Endothelial cell (in vitro differentiated cells): ENCODE data around the gene MEIS1. TPM values are rescaled to one million over a fixed set of nuclear protein-coding genes. Genes with fewer than 3 reads are reported as not detected.
"Not testable (repeated sequence)": the region's sequence is repeated elsewhere in the genome, so short reads cannot be mapped to it uniquely, and the experiment has no call there.

Experiments
- DNase-seq: peaks from one replicate; pipeline ENCODE4 v3.0.0; 2021; ENCODE audit warnings: low spot score
- H3K27ac Mint-ChIP-seq: one replicate; pipeline ENCODE4 v1.8.0; 2021; ENCODE audit warnings: mixed read lengths, inconsistent platforms; ENCODE audit not compliant: unreplicated experiment
- H3K27me3 Mint-ChIP-seq: one replicate; pipeline ENCODE4 v1.8.0; 2021; ENCODE audit warnings: mild to moderate bottlenecking, moderate library complexity, mixed read lengths, inconsistent platforms; ENCODE audit not compliant: unreplicated experiment
- H3K36me3 Mint-ChIP-seq: one replicate; pipeline ENCODE4 v1.8.0; 2021; ENCODE audit warnings: mild to moderate bottlenecking, low read depth, mixed read lengths, inconsistent platforms; ENCODE audit not compliant: unreplicated experiment
- H3K4me1 Mint-ChIP-seq: one replicate; pipeline ENCODE4 v1.8.0; 2021; ENCODE audit warnings: mild to moderate bottlenecking, mixed read lengths, inconsistent platforms; ENCODE audit not compliant: unreplicated experiment
- H3K4me3 Mint-ChIP-seq: one replicate; pipeline ENCODE4 v1.8.0; 2021; ENCODE audit warnings: mild to moderate bottlenecking, mixed read lengths, inconsistent platforms; ENCODE audit not compliant: unreplicated experiment
- H3K9me3 Mint-ChIP-seq: one replicate; pipeline ENCODE4 v1.8.0; 2021; ENCODE audit warnings: mixed read lengths, inconsistent platforms; ENCODE audit not compliant: unreplicated experiment
- total RNA-seq: library from RNA; stranded (reverse); fragmentation: NEBNext Ultra II Directional; extraction: Animal tissue kit (Norgen Biotek cat#: 25700); gene quantifications from one replicate; pipeline ENCODE4 v1.2.1, GENCODE V29; 2021; ENCODE audit not compliant: unreplicated experiment
- TF ChIP-seq, protein P1 (sequence below): fragments of 200-600 bp; sonication (generic); IDR thresholded peaks from one replicate; pipeline ENCODE4 v1.5.0; 2021; ENCODE audit warnings: antibody characterized with exemption; ENCODE audit not compliant: unreplicated experiment

MEIS1 gene
- total RNA-seq, 1 donor from 2014 or later: 13.3 TPM

DNA sequence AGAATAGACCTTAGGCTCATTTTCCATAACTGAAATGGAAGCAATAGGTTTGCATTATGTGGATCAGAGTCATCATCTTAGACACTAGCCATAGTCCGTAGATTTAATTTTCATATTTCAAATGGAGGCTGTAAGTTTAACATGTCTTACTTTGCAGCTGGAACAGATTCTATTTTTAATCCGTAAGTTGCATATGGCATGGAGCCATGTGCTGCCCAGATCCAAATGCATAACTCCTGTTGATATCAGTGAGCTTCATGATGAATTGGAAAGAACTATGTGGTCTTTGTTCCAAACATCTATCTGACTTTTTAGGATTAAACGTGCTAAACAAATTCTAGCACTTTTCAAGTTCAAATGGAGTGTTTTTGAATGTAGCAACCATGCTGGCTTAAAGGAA is 43.4 kb downstream of the MEIS1 start:
- no peak overlapping the region for H3K27ac Mint-ChIP-seq

DNA sequence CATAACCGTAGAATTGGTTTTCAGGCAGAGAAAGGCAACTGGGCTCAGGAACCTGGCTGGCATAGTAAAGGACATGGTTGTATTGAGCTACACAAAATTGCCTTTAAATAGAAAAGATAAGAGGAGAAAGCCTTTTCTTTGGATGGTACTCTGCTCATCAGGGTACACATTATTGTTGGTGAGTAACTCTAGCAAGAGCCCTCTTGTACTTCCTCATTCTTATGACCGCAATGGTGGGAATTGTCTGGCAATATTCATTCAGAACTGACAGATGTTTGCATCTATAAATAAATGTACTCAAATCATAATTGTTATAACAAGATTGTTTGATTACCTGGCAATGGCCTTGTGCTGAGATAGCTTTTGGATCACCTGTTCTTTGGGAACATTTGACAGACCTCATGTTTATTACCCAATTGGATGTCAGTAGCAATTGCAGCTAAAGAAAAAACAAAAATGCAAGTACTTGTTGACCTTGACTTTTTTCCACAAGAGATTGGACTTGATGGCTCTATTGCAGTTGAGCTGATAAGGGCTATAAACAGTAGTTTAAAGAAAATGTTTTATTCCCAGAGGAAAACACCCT is 43.9 kb downstream of the MEIS1 start:
- H3K9me3 Mint-ChIP-seq: no peaks in the 10 kb centered on the region
- H3K36me3 Mint-ChIP-seq: peaks cover 9% of the 10 kb centered on the region
- no peak for DNase-seq
- no peak overlapping the region for H3K4me3 Mint-ChIP-seq
- peaks cover 23% of the 10 kb centered on the region for H3K4me1 Mint-ChIP-seq
- no peak overlapping the region for H3K27ac Mint-ChIP-seq
- H3K27me3 Mint-ChIP-seq: no peaks in the 10 kb centered on the region
- TF ChIP-seq, protein P1, sequence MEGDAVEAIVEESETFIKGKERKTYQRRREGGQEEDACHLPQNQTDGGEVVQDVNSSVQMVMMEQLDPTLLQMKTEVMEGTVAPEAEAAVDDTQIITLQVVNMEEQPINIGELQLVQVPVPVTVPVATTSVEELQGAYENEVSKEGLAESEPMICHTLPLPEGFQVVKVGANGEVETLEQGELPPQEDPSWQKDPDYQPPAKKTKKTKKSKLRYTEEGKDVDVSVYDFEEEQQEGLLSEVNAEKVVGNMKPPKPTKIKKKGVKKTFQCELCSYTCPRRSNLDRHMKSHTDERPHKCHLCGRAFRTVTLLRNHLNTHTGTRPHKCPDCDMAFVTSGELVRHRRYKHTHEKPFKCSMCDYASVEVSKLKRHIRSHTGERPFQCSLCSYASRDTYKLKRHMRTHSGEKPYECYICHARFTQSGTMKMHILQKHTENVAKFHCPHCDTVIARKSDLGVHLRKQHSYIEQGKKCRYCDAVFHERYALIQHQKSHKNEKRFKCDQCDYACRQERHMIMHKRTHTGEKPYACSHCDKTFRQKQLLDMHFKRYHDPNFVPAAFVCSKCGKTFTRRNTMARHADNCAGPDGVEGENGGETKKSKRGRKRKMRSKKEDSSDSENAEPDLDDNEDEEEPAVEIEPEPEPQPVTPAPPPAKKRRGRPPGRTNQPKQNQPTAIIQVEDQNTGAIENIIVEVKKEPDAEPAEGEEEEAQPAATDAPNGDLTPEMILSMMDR: no peak

More for the DNA sequence above, 43.4 kb downstream of the MEIS1 start:
- Mint-ChIP-seq H3K4me3 (no peak overlapping the region), H3K4me1 (peaks cover 23% of the 10 kb centered on the region), H3K9me3 (no peaks in the 10 kb centered on the region), H3K36me3 (peaks cover 4% of the 10 kb centered on the region), H3K27me3 (no peaks in the 10 kb centered on the region)
- DNase-seq: no peak
- TF ChIP-seq, protein P1: no peak

DNA sequence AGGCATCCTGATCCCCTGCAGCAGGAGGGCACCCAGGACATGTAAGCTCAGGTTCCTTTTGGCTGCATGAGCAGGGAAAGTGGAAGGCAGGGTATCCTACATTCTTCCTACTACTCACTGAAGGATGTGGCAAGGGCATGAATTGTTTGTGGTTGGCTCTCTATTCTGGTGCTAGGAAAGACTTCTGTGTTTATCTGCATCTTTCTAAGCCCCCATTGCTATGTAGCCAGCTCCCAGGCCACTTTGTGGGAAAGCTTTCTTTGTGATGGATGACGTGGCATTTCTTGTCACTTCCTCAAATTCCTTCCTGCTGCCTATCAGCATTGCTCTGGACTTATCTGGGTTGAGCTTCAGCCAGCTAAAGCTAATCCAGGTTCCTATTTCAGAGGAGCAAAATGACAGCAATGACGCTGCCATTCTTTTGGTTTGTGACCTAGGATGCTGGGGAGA is 46.2 kb downstream of the MEIS1 start:
- Mint-ChIP-seq H3K9me3 (no peaks in the 10 kb centered on the region), H3K27ac (peak overlapping the region; percentile 92), H3K4me1 (peaks cover 23% of the 10 kb centered on the region), H3K27me3 (no peaks in the 10 kb centered on the region), H3K36me3 (peaks cover 9% of the 10 kb centered on the region), H3K4me3 (no peak overlapping the region)
- peak; percentile 43 for DNase-seq
- TF ChIP-seq, protein P1: no peak

DNA sequence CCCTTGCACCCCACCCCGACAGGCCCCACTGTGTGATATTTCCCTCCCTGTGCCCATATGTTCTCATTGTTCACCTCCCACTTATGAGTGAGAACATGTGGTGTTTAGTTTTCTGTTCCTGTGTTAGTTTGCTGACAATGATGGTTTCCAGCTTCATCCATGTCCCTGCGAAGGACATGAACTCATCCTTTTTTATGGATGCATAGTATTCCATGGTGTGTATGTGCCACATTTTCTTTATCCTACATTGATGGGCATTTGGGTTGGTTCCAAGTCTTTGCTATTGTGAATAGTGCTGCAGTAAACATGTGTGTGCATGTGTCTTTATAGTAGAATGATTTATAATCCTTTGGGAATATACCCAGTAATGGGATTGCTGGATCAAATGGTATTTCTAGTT is 50.3 kb downstream of the MEIS1 start:
- DNase-seq, H3K9me3 Mint-ChIP-seq, H3K36me3 Mint-ChIP-seq, H3K27me3 Mint-ChIP-seq, H3K27ac Mint-ChIP-seq: not testable (repeated sequence)
- Mint-ChIP-seq H3K4me1 (peaks cover 39% of the 10 kb centered on the region), H3K4me3 (peak overlapping the region; percentile 71)

DNA sequence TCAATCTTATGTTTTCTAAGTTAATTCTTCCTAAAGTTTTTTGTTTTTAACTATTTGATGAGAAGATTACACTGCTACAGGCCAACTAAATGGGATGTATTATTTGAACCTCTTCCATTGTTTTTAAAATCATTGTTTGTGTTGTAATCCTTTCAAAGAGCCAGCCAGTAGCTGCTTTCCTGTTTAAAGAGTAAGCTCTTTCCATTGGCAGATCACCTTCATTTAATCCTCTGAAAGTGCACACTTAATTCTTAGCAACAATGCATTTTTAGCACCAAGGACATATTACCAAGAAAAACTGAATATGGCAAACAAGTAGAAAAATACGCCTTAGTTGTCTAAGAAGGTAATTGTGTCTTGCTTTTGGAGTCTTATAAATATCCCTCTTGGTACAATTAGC is 54.0 kb downstream of the MEIS1 start:
- no peak overlapping the region for H3K4me3 Mint-ChIP-seq

More for the DNA sequence above, 54.0 kb downstream of the MEIS1 start:
- no peaks in the 10 kb centered on the region for H3K36me3 Mint-ChIP-seq
- no peak for DNase-seq
- H3K4me1 Mint-ChIP-seq: peaks cover 55% of the 10 kb centered on the region
- peak overlapping the region; percentile 57 for H3K27ac Mint-ChIP-seq
- H3K27me3 Mint-ChIP-seq: no peaks in the 10 kb centered on the region
- TF ChIP-seq, protein P1: no peak
- no peaks in the 10 kb centered on the region for H3K9me3 Mint-ChIP-seq
